Tibial artery (tissue), 4 donors: Measurements from ENCODE around the gene TMEM9.

Experiments
- DNase-seq, 2 donors: peaks; one replicate each; pipeline ENCODE4 v3.0.0-alpha.2; 2019
- H3K27ac ChIP-seq, 2 donors: fragments of 200-600 bp; sonication (generic) in 1 of 2; 1 replicate in 1 of 2; 2 replicates in 1 of 2; pipeline ENCODE4 v1.5.1; 2018 to 2019; ENCODE audit warnings: mild to moderate bottlenecking in 1 of 2
- H3K27me3 ChIP-seq, 2 donors: fragments of 200-600 bp; sonication (generic) in 1 of 2; one replicate each; pipeline versions ENCODE4 v1.5.1 to v1.6.0; 2016 to 2019
- H3K36me3 ChIP-seq, 3 donors: fragments of 200-600 bp; sonication (generic) in 2 of 3; one replicate each; pipeline ENCODE4 v1.5.1; 2016 to 2019; ENCODE audit warnings: mild to moderate bottlenecking in 2 of 3
- H3K4me1 ChIP-seq, 4 donors: fragments of 200-600 bp; sonication (generic) in 2 of 4; 1 replicate in 3 of 4; 2 replicates in 1 of 4; pipeline ENCODE4 v1.5.1; 2016 to 2019
- H3K4me3 ChIP-seq, 2 donors: fragments of 200-600 bp; sonication (generic) in 1 of 2; 1 replicate in 1 of 2; 2 replicates in 1 of 2; pipeline ENCODE4 v1.5.1; 2018 to 2019; ENCODE audit warnings: mild to moderate bottlenecking in 2 of 2
- H3K9me3 ChIP-seq, 3 donors: fragments of 200-600 bp; sonication (generic) in 1 of 3; one replicate each; pipeline ENCODE4 v1.5.1; 2016 to 2019
- CTCF ChIP-seq, 2 experiments: fragments of 200-600 bp in 1 of 2; fragments of 450-650 bp in 1 of 2; IDR thresholded peaks; one replicate each; pipeline ENCODE4 v1.5.1; 2017 to 2019; ENCODE audit warnings: antibody characterized with exemption in 2 of 2, mild to moderate bottlenecking in 1 of 2, moderate library complexity in 1 of 2
- intact Hi-C: fragments of 100-400 bp; cut with DNase I; formaldehyde crosslinking; loops from one replicate; pipeline ENCODE4 v1.15.0; 2023; ENCODE audit warnings: low total_unique reads

The TMEM9 gene

GRCh38 chr1:201112173-201112731, 42.0 kb downstream of the TMEM9 start, which contains the start of gene CACNA1S:
Gene CACNA1S, minus strand, starts transcription at chr1:201112426. Its CDS starts 87 bp downstream, at chr1:201112339.
- Histone ChIP-seq H3K9me3 (no peaks in the 10 kb centered on the region), H3K4me3 (no peak within 1 kb of the TSS), H3K4me1 (peaks cover 0 to 12% (median 6%) of the 10 kb centered on the region in 4 donors), H3K27me3 (peaks cover 0 to 8% of the 10 kb centered on the region in 2 donors), H3K36me3 (no peaks in the 10 kb centered on the region), H3K27ac (no peak within 1 kb of the TSS)
- intact Hi-C loops, result loop anchor here (5.0 kb wide), 1 partner anchor 140 kb away; no protein-coding TSS in a partner anchor
- DNase-seq, result no peak
- no peak for TF ChIP-seq CTCF (IDR thresholded peaks at IDR 0.05)

GRCh38 chr1:201111672-201112071, 42.6 kb downstream of the TMEM9 start:
- no peak for TF ChIP-seq CTCF (IDR thresholded peaks at IDR 0.05)
- Histone ChIP-seq H3K4me3 (no peak overlapping the region), H3K27ac (no peak overlapping the region), H3K27me3 (peaks cover 0 to 8% of the 10 kb centered on the region in 2 donors), H3K4me1 (peaks cover 0 to 12% (median 6%) of the 10 kb centered on the region in 4 donors), H3K9me3 (no peaks in the 10 kb centered on the region), H3K36me3 (no peaks in the 10 kb centered on the region)
- no peak for DNase-seq
- intact Hi-C loops, result loop anchor here (5.0 kb wide), 1 partner anchor 139 kb away; no protein-coding TSS in a partner anchor

- intact Hi-C loops, result loop anchor here (5.0 kb wide), 1 partner anchor 139 kb away; no protein-coding TSS in a partner anchor
- DNase-seq, result no peak
- Histone ChIP-seq H3K27me3 (peaks cover 0 to 8% of the 10 kb centered on the region in 2 donors), H3K4me3 (no peak overlapping the region), H3K9me3 (no peaks in the 10 kb centered on the region), H3K36me3 (no peaks in the 10 kb centered on the region), H3K4me1 (peaks cover 0 to 12% (median 6%) of the 10 kb centered on the region in 4 donors), H3K27ac (no peak overlapping the region)
- no peak for TF ChIP-seq CTCF (IDR thresholded peaks at IDR 0.05)
Measured at GRCh38 chr1:201111156-201111555, 43.1 kb downstream of the TMEM9 start.

- H3K4me3 ChIP-seq, result no peak overlapping the region
- intact Hi-C loops, result loop anchor here (5.0 kb wide), 1 partner anchor 138 kb away; no protein-coding TSS in a partner anchor
- H3K4me1 ChIP-seq, result peaks cover 0 to 12% (median 6%) of the 10 kb centered on the region in 4 donors
- no peak overlapping the region for H3K27ac ChIP-seq
- H3K9me3 ChIP-seq, result no peaks in the 10 kb centered on the region
- peaks cover 0 to 8% of the 10 kb centered on the region in 2 donors for H3K27me3 ChIP-seq
- no peak for TF ChIP-seq CTCF (IDR thresholded peaks at IDR 0.05)
- H3K36me3 ChIP-seq, result no peaks in the 10 kb centered on the region
- DNase-seq, result no peak
Measured at GRCh38 chr1:201110616-201111015, 43.7 kb downstream of the TMEM9 start.

GRCh38 chr1:201110138-201110537, 44.1 kb downstream of the TMEM9 start:
- H3K4me3 ChIP-seq, result no peak overlapping the region
- no peak for DNase-seq
- intact Hi-C loops, result loop anchor here (5.0 kb wide), 1 partner anchor 138 kb away; no protein-coding TSS in a partner anchor
- H3K27ac ChIP-seq, result no peak overlapping the region
- peaks cover 0 to 12% (median 4%) of the 10 kb centered on the region in 4 donors for H3K4me1 ChIP-seq
- TF ChIP-seq CTCF (IDR thresholded peaks at IDR 0.05), result no peak
- no peaks in the 10 kb centered on the region for H3K36me3 ChIP-seq
- no peaks in the 10 kb centered on the region for H3K9me3 ChIP-seq
- peaks cover 0 to 8% of the 10 kb centered on the region in 2 donors for H3K27me3 ChIP-seq
